Natural killer cell (primary cell): ENCODE data around the gene TEKTIP1. TPM values are rescaled to one million over a fixed set of nuclear protein-coding genes. Genes with fewer than 3 reads are reported as not detected.

Experiments
- ATAC-seq, 3 donors: fragments of 150-1000 bp in 2 of 3; fragments of 200-7000 bp in 1 of 3; cut with Tn5 transposase; 1 replicate in 1 of 3; 2 replicates in 2 of 3; pipeline ENCODE4 v1.10.0; 2021; ENCODE audit warnings: mild to moderate bottlenecking in 2 of 3, moderate library complexity in 2 of 3
- DNase-seq, 2 donors: peaks; one replicate each; pipeline versions ENCODE4 v3.0.0 to v3.0.0-alpha.2; 2013 to 2021; ENCODE audit warnings: mixed read lengths in 1 of 2
- H3K27ac ChIP-seq: one replicate; pipeline ENCODE4 v1.5.1; 2013; ENCODE audit warnings: mild to moderate bottlenecking, low read length
- H3K27me3 ChIP-seq: one replicate; pipeline ENCODE4 v1.6.1; 2013; ENCODE audit warnings: low read length; ENCODE audit not compliant: control insufficient read depth, insufficient read depth
- H3K36me3 ChIP-seq: one replicate; pipeline ENCODE4 v1.6.1; 2013; ENCODE audit warnings: low read length; ENCODE audit not compliant: control insufficient read depth, insufficient read depth
- H3K4me1 ChIP-seq: one replicate; pipeline ENCODE4 v1.6.1; 2013; ENCODE audit warnings: low read length; ENCODE audit not compliant: control insufficient read depth, insufficient read depth
- H3K4me3 ChIP-seq: one replicate; pipeline ENCODE4 v1.5.1; 2013; ENCODE audit warnings: low read length
- H3K9me3 ChIP-seq: one replicate; pipeline ENCODE4 v1.6.1; 2013; ENCODE audit warnings: low read length; ENCODE audit not compliant: control insufficient read depth, insufficient read depth
- H3K27ac Mint-ChIP-seq, 2 donors: one replicate each; pipeline ENCODE4 v1.8.0; 2022; ENCODE audit warnings: mild to moderate bottlenecking in 2 of 2, mixed read lengths in 2 of 2, moderate library complexity in 1 of 2
- H3K27me3 Mint-ChIP-seq, 2 donors: one replicate each; pipeline ENCODE4 v1.8.0; 2022; ENCODE audit warnings: low read depth in 2 of 2, mixed read lengths in 2 of 2
- H3K36me3 Mint-ChIP-seq: one replicate; pipeline ENCODE4 v1.8.0; 2022; ENCODE audit warnings: mixed read lengths
- H3K4me1 Mint-ChIP-seq, 2 donors: one replicate each; pipeline ENCODE4 v1.8.0; 2022; ENCODE audit warnings: mixed read lengths in 2 of 2
- H3K4me3 Mint-ChIP-seq: one replicate; pipeline ENCODE4 v1.8.0; 2022; ENCODE audit warnings: mild to moderate bottlenecking, moderate library complexity, mixed read lengths
- H3K9me3 Mint-ChIP-seq, 2 donors: one replicate each; pipeline ENCODE4 v1.8.0; 2022; ENCODE audit warnings: mixed read lengths in 2 of 2
- WGBS: methylation state at CpG from one replicate; pipeline ENCODE4 v1.1.7; 2013; ENCODE audit warnings: missing lambda C conversion rate; ENCODE audit not compliant: insufficient coverage; 5-methylcytosine and 5-hydroxymethylcytosine counted together
- intact Hi-C: fragments of 100-400 bp; cut with micrococcal nuclease; formaldehyde crosslinking; loops from one replicate; pipeline ENCODE4 v1.14.2; 2022
- total RNA-seq, 4 donors: library from RNA; stranded (reverse); fragments of 120-200 nt in 1 of 4; gene quantifications; one replicate each; pipeline versions ENCODE4 v1.2.3 to v1.2.4, GENCODE V29; 2013 to 2022
- TF ChIP-seq, protein P1 (sequence below): fragments of 200-600 bp; IDR thresholded peaks from one replicate; pipeline ENCODE4 v1.8.0; 2022; ENCODE audit warnings: antibody characterized with exemption

Gene TEKTIP1
- total RNA-seq, 3 donors from 2014 or later (not counting 1 experiment from before 2014, with no cell fraction given), result 5.9 to 11.6 (median 6.4) TPM

DNA sequence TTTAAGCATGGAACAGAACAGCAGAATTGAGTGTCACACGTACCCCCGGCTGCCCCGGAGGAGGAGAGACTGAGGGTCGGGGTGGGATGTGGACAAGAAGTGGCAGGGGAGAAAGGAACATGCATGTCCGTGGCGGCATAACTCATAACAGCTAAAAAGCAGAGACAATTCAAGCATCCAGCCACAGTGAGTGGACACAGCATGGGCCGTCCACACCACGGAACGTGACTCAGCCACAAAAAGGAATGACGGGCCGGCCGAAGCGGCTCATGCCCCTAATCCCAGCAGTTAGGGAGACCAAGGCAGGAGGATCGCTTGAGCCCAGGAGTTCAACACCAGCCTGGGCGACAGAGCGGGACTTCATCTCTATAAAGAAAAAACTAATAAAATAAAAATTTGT, 46.1 kb upstream of the TEKTIP1 start:
- intact Hi-C loops, result no loop called here
- no peaks in the 10 kb centered on the region for H3K9me3 Mint-ChIP-seq
- no peak for DNase-seq
- peaks cover 0 to 3% of the 10 kb centered on the region in 2 donors for H3K4me1 Mint-ChIP-seq
- H3K4me3 ChIP-seq, result no peak overlapping the region
- H3K36me3 ChIP-seq, result peaks cover 19% of the 10 kb centered on the region
- H3K27ac Mint-ChIP-seq, result no peak overlapping the region
- no peak overlapping the region for H3K27ac ChIP-seq
- no peaks in the 10 kb centered on the region for H3K36me3 Mint-ChIP-seq
- no peak for ATAC-seq
- no peaks in the 10 kb centered on the region for H3K27me3 ChIP-seq
- H3K9me3 ChIP-seq, result no peaks in the 10 kb centered on the region
- no peaks in the 10 kb centered on the region for H3K27me3 Mint-ChIP-seq
- H3K4me3 Mint-ChIP-seq, result no peak overlapping the region
- 98% methylated on average over 16 of the region's 16 CpGs for WGBS
- TF ChIP-seq, protein P1, sequence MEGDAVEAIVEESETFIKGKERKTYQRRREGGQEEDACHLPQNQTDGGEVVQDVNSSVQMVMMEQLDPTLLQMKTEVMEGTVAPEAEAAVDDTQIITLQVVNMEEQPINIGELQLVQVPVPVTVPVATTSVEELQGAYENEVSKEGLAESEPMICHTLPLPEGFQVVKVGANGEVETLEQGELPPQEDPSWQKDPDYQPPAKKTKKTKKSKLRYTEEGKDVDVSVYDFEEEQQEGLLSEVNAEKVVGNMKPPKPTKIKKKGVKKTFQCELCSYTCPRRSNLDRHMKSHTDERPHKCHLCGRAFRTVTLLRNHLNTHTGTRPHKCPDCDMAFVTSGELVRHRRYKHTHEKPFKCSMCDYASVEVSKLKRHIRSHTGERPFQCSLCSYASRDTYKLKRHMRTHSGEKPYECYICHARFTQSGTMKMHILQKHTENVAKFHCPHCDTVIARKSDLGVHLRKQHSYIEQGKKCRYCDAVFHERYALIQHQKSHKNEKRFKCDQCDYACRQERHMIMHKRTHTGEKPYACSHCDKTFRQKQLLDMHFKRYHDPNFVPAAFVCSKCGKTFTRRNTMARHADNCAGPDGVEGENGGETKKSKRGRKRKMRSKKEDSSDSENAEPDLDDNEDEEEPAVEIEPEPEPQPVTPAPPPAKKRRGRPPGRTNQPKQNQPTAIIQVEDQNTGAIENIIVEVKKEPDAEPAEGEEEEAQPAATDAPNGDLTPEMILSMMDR, result no peak
- no peaks in the 10 kb centered on the region for H3K4me1 ChIP-seq

DNA sequence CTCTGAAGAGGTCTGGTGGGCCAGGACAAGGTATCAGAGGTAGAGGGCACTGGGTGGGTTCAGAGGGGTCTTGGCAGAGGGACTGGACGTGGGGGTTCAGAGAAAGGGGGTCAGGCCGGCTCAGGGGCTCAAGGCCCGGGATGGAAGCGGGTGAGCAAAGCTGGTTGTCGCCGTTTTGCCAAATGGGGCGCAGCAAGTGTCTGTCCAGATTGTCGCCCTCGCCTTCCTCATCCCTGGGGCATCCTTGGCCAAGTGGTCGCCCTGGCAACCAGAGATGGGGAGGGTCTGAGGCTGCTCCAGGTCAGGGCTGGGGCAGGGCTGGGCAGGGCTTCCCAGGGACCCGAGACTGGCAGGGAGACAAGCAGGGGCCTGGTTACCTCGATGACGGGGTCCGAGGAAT, 45.3 kb upstream of the TEKTIP1 start:
- H3K36me3 ChIP-seq, result peaks cover 19% of the 10 kb centered on the region
- Mint-ChIP-seq H3K27ac (no peak overlapping the region), H3K4me1 (peaks cover 0 to 5% of the 10 kb centered on the region in 2 donors), H3K9me3 (no peaks in the 10 kb centered on the region), H3K36me3 (no peaks in the 10 kb centered on the region), H3K27me3 (no peaks in the 10 kb centered on the region), H3K4me3 (no peak overlapping the region)
- no peak for DNase-seq
- no peaks in the 10 kb centered on the region for H3K27me3 ChIP-seq
- WGBS, result 96% methylated on average over 14 of the region's 14 CpGs
- ATAC-seq, result no peak
- no peak overlapping the region for H3K4me3 ChIP-seq
- TF ChIP-seq, protein P1, result no peak
- intact Hi-C loops, result no loop called here
- H3K4me1 ChIP-seq, result no peaks in the 10 kb centered on the region
- H3K27ac ChIP-seq, result no peak overlapping the region
- no peaks in the 10 kb centered on the region for H3K9me3 ChIP-seq

- peak in 1 of 2 donors; percentile 46 for DNase-seq
- H3K27me3 Mint-ChIP-seq, result no peaks in the 10 kb centered on the region
- H3K27ac Mint-ChIP-seq, result no peak overlapping the region
- H3K27ac ChIP-seq, result no peak overlapping the region
- H3K4me1 ChIP-seq, result no peaks in the 10 kb centered on the region
- H3K27me3 ChIP-seq, result no peaks in the 10 kb centered on the region
- H3K4me1 Mint-ChIP-seq, result peaks cover 0 to 9% of the 10 kb centered on the region in 2 donors
- peak in 1 of 3 donors; percentile 26 for ATAC-seq
- H3K4me3 Mint-ChIP-seq, result no peak overlapping the region
- 97% methylated on average over 14 of the region's 15 CpGs for WGBS
- H3K4me3 ChIP-seq, result no peak overlapping the region
- no peaks in the 10 kb centered on the region for H3K9me3 Mint-ChIP-seq
- peaks cover 19% of the 10 kb centered on the region for H3K36me3 ChIP-seq
- intact Hi-C loops, result no loop called here
- no peaks in the 10 kb centered on the region for H3K9me3 ChIP-seq
- H3K36me3 Mint-ChIP-seq, result no peaks in the 10 kb centered on the region
- TF ChIP-seq, protein P1, result no peak
Observed at GRCh38 chr19:3494051-3494450, 44.9 kb upstream of the TEKTIP1 start.

DNA sequence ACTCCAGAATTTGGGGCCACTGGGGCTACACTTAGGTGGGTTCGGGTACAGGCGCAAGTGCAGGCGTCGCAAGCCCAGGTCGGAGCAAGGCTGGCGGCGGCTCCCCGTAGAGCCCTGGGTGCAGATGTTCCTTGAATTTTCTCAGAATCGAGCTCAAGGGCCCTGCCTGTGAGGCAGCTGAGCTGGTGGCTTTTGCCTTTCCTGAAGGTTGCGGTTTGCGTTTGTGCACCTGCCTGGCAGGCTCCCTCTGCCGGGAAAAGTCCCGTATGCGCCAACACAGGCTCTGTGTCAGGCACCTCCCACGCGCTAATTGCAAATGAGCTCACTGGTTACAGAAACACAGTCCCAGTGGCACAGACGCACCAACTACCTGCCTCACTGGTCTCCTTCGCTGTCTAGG, 44.4 kb upstream of the TEKTIP1 start:
- Histone ChIP-seq H3K27ac (no peak overlapping the region), H3K36me3 (peaks cover 19% of the 10 kb centered on the region), H3K9me3 (no peaks in the 10 kb centered on the region), H3K4me1 (peaks cover under 1% of the 10 kb centered on the region), H3K4me3 (no peak overlapping the region), H3K27me3 (no peaks in the 10 kb centered on the region)
- Mint-ChIP-seq H3K27ac (no peak overlapping the region), H3K27me3 (no peaks in the 10 kb centered on the region), H3K36me3 (no peaks in the 10 kb centered on the region), H3K9me3 (no peaks in the 10 kb centered on the region), H3K4me1 (peaks cover 0 to 12% of the 10 kb centered on the region in 2 donors), H3K4me3 (no peak overlapping the region)
- ATAC-seq, result no peak
- TF ChIP-seq, protein P1, result no peak
- peak in 1 of 2 donors; percentile 69 for DNase-seq
- intact Hi-C loops, result no loop called here
- WGBS, result 95% methylated on average over 18 of the region's 18 CpGs
